H1 (cell line): ENCODE data around the gene RNF208. TPM values are rescaled to one million over a fixed set of nuclear protein-coding genes. Genes with fewer than 3 reads are reported as not detected.

Source experiments
- CEBPB ChIP-seq: IDR thresholded peaks from 2 replicates; pipeline ENCODE4 v1.6.1; 2012; ENCODE audit warnings: low read depth, low read length
- GABPA ChIP-seq: IDR thresholded peaks from 2 replicates; pipeline ENCODE4 v1.6.1; 2011; ENCODE audit warnings: mild to moderate bottlenecking, low read length, moderate library complexity, borderline replicate concordance; ENCODE audit not compliant: insufficient read depth
- KDM4A ChIP-seq: IDR thresholded peaks from one replicate; pipeline ENCODE4 v1.7.1; 2012; ENCODE audit warnings: low read depth, mild to moderate bottlenecking, moderate library complexity, low read length, inconsistent platforms; ENCODE audit not compliant: severe bottlenecking
- NRF1 ChIP-seq: IDR thresholded peaks from 2 replicates; pipeline ENCODE4 v1.6.1; 2011; ENCODE audit warnings: mild to moderate bottlenecking, low read depth, low read length, improper control_type of control experiment
- RFX5 ChIP-seq: IDR thresholded peaks from 2 replicates; pipeline ENCODE4 v1.6.1; 2011; ENCODE audit warnings: low read depth, low read length, improper control_type of control experiment, borderline replicate concordance
- SP2 ChIP-seq: IDR thresholded peaks from 2 replicates; pipeline ENCODE4 v1.6.1; 2012; ENCODE audit warnings: mild to moderate bottlenecking, low read length, inconsistent platforms
- SP4 ChIP-seq: IDR thresholded peaks from 2 replicates; pipeline ENCODE4 v1.6.1; 2012; ENCODE audit warnings: low read length, inconsistent platforms
- YY1 ChIP-seq: IDR thresholded peaks from 2 replicates; pipeline ENCODE4 v1.6.1; 2011; ENCODE audit warnings: low read depth, mild to moderate bottlenecking, low read length
- polyA plus RNA-seq, 7 experiments: library from polyadenylated mRNA; depleted of rRNA in 3 of 7; stranded (reverse) in 5 of 7; unstranded in 2 of 7; fragments of >200 nt in 5 of 7; fragments of 200-250 nt in 2 of 7; gene quantifications; 1 replicate in 5 of 7; 2 replicates in 1 of 7; 4 replicates in 1 of 7; pipeline versions ENCODE4 v1.2.1 to v1.2.3, GENCODE V29; 2011 to 2013; ENCODE audit warnings: missing spikeins in 2 of 7, mixed read lengths in 2 of 7
- total RNA-seq: library from RNA; stranded (reverse); fragmentation: NEBNext Ultra II Directional; extraction: Animal tissue kit (Norgen Biotek cat#: 25700); gene quantifications from 2 replicates; pipeline ENCODE4 v1.2.1, GENCODE V29; 2021
- TF ChIP-seq, protein P1 (sequence below): IDR thresholded peaks from 2 replicates; pipeline ENCODE4 v1.6.1; 2012; ENCODE audit warnings: low read length, inconsistent platforms
- TF ChIP-seq, protein P2 (sequence below): IDR thresholded peaks from 2 replicates; pipeline ENCODE4 v1.6.1; 2012; ENCODE audit warnings: inconsistent platforms

RNF208 gene
- total and polyA plus RNA-seq, 2 of the 8 experiments (the other 6 are each of a cell fraction or from before 2014, with no cell fraction given), result 2.7 to 7.7 TPM

DNA sequence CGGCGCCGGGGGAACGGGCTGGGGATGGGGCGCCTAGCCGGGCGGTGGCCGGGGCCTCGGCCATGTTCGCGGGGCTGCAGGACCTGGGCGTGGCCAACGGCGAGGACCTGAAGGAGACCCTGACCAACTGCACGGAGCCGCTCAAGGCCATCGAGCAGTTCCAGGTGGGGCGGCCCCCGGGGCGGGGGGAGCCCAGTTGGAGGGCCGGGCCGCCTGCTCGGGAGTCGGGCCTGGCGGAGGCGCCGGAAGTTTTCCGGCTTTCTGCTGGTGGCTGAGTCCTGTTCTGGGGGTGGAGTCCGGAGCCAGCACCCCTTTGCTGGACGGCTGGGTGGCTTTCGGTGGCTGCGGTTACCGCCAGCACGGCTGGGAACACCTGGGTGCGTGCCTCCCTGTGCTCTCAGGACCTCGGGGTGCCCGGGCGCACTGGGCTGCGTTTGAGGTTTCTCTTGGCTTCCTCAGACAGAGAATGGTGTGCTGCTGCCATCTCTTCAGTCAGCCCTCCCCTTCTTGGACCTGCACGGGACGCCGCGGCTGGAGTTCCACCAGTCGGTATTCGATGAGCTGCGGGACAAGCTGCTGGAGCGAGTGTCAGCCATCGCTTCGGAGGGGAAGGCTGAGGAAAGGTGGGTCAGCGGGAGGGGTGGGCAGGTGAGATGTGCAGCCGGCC lies 33.5 kb upstream of the RNF208 start (continued):
- TF ChIP-seq, protein P1, sequence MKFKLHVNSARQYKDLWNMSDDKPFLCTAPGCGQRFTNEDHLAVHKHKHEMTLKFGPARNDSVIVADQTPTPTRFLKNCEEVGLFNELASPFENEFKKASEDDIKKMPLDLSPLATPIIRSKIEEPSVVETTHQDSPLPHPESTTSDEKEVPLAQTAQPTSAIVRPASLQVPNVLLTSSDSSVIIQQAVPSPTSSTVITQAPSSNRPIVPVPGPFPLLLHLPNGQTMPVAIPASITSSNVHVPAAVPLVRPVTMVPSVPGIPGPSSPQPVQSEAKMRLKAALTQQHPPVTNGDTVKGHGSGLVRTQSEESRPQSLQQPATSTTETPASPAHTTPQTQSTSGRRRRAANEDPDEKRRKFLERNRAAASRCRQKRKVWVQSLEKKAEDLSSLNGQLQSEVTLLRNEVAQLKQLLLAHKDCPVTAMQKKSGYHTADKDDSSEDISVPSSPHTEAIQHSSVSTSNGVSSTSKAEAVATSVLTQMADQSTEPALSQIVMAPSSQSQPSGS, result no peak
- no peak for TF ChIP-seq NRF1
- no peak for TF ChIP-seq SP4
- 0 out of 2 replicates have a peak, but pooled peaks have one; percentile 66 for TF ChIP-seq YY1
- TF ChIP-seq GABPA, result no peak
- TF ChIP-seq RFX5, result no peak
- no peak for TF ChIP-seq SP2
- peak; percentile 84 for TF ChIP-seq KDM4A
- TF ChIP-seq CEBPB, result no peak
- TF ChIP-seq, protein P2, sequence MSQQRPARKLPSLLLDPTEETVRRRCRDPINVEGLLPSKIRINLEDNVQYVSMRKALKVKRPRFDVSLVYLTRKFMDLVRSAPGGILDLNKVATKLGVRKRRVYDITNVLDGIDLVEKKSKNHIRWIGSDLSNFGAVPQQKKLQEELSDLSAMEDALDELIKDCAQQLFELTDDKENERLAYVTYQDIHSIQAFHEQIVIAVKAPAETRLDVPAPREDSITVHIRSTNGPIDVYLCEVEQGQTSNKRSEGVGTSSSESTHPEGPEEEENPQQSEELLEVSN, result no peak
